Cardiac fibroblast (primary cell): ENCODE measurements around the gene BCL10.
"Not testable (repeated sequence)": the region's sequence is repeated elsewhere in the genome, so short reads cannot be mapped to it uniquely, and the experiment has no call there.

ENCODE experiments used
- DNase-seq, 2 donors: peaks; one replicate each; pipeline versions ENCODE4 v3.0.0 to v3.0.0-alpha.2; 2010; ENCODE audit warnings: low read depth in 2 of 2
- H3K4me3 ChIP-seq, 2 donors: replicated peaks in 1 of 2; 1 replicate in 1 of 2; 2 replicates in 1 of 2; pipeline ENCODE4 v1.5.1; 2011; ENCODE audit warnings: low read depth in 2 of 2, low read length in 2 of 2, mild to moderate bottlenecking in 2 of 2, moderate library complexity in 1 of 2
- TF ChIP-seq, protein P1 (sequence below): IDR thresholded peaks from one replicate; pipeline ENCODE4 v1.5.1; 2011; ENCODE audit warnings: low read depth, mild to moderate bottlenecking, low read length, inconsistent platforms

BCL10 gene

DNA sequence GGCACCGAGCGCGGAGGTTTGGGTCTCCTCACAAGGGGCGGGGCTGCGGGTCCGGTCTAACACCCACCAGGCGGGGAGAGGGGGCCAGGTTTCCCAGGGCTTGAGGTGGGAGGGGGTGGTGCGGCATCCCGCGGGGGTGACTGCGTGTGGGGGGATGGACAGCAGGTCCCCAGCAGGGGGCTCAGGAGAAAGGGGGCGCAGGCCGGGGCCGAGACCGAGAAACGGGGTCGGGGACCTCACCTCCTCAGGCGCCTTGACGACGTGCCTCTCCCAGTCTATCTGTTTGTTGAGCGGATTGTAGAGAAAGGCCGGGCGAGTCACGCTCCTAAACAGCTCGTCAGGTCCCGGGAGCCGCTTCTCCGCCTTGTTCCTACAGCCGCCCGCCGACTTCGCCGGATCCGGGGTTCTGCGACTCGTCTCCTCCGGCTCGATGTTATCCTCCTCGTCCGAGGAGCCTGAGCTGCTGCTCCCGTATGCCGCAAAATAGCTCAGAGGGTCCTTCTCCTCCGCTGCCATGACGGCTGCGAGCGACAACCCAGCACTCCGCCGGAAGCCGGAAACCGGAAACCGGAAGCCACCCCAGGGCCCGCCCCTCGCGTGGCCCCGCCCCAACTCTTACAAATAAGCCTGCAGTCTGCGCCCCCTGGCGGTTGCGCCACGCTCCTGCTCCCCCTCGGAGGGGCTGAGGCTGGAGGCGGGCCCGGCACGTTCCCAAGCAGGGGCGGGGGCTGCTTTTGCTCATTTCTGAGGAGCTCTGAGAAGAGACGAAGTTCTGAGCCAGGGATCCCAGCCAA lies 17.1 kb downstream of the BCL10 start, which contains the start of gene C1orf52:
Gene C1orf52, minus strand, starts transcription at position 545 of the 794 bp plus-strand sequence. Its CDS starts 29 bp downstream, at position 516.
- peak; percentile 94 to 97 for DNase-seq
- H3K4me3 ChIP-seq = peak within 1 kb of the TSS; percentile 96 to 99
- TF ChIP-seq, protein P1, sequence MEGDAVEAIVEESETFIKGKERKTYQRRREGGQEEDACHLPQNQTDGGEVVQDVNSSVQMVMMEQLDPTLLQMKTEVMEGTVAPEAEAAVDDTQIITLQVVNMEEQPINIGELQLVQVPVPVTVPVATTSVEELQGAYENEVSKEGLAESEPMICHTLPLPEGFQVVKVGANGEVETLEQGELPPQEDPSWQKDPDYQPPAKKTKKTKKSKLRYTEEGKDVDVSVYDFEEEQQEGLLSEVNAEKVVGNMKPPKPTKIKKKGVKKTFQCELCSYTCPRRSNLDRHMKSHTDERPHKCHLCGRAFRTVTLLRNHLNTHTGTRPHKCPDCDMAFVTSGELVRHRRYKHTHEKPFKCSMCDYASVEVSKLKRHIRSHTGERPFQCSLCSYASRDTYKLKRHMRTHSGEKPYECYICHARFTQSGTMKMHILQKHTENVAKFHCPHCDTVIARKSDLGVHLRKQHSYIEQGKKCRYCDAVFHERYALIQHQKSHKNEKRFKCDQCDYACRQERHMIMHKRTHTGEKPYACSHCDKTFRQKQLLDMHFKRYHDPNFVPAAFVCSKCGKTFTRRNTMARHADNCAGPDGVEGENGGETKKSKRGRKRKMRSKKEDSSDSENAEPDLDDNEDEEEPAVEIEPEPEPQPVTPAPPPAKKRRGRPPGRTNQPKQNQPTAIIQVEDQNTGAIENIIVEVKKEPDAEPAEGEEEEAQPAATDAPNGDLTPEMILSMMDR = peak; percentile 96

DNA sequence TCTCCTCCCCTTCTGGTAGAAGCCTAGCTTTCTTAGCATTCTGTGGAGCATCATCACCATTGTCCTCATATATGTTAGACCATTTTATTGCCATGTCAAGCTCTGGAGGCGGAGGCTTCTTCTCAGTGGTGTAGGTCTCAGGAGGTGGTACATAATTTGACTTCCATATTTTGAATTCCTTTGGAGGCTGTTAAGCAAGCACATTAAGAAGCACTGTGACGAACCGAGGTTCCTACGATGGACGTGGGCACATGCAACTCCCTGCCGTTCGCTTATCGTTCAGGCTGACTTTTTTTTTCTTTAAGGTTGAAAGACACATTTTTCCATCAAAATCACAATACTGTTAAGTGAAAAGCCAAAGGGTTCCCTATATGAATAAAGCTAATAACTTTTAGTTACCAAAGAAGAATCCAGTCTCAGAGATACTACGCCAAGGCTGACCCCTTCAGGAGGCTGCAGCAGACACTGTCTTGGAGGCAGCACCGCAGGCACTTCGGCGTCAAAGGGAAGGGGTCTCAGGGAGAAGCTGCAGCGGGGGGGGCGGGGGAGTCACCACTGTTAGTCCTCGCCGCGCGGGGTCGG lies 17.8 kb downstream of the BCL10 start:
- TF ChIP-seq, protein P1 = no peak
- peak overlapping the region; percentile 96 to 99 for H3K4me3 ChIP-seq
- peak; percentile 23 to 46 for DNase-seq

DNA sequence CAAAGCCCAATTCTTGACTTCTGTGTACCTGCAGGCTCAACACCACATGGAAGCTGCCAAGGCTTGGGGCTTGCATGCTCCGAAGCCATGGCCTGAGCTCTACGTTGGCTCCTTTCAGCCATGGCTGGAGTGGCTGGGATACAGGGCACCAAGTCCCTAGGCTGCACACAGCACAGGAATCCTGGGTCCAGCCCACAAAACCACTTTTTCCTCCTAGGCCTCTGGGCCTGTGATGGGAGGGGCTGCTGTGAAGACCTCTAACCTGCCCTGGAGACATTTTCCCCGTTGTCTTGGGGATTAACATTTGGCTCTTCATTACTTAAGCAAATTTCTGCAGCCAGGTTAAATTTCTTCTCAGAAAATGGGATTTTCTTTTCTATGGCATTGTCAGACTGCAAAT lies 27.4 kb downstream of the BCL10 start:
- DNase-seq, H3K4me3 ChIP-seq: not testable (repeated sequence)

DNA sequence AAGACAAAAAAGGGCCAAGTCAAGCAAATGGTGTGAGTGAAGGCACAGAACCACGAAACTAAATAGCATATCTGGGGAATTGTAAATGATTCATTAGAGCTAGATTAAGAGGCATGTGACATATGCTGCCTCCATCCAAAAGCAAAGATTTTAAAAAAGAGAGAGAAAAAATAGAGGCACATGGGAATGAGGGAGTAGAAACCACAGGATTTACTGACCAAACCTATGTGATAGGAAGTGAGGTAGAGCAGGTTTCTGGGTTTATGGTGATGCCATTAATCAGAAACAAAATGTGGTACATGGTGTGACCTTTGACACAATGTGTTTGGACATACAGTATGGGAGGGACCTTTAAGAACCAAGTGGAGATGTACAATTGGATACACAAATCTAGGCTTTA lies 30.5 kb downstream of the BCL10 start:
- TF ChIP-seq, protein P1 = no peak
- no peak for DNase-seq
- no peak overlapping the region for H3K4me3 ChIP-seq

DNA sequence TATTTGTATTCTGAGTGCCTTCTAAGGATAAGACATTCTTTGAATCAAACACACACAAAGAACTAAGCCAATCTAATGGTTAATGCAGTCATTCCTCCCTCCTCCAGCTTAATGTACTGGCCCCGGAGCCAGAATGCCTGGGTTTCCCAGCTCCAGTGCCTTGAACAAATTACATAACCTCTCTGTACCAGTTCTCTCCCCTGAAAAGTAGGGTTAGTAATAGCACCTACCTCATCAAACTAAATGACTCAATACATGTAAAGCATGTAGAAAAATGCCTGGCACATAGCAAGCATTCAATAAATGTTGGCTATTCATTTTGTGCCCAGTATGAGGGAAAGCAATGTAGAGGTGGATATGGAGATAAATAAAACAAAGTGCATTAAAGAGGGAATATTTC lies 31.0 kb downstream of the BCL10 start:
- no peak overlapping the region for H3K4me3 ChIP-seq

DNA sequence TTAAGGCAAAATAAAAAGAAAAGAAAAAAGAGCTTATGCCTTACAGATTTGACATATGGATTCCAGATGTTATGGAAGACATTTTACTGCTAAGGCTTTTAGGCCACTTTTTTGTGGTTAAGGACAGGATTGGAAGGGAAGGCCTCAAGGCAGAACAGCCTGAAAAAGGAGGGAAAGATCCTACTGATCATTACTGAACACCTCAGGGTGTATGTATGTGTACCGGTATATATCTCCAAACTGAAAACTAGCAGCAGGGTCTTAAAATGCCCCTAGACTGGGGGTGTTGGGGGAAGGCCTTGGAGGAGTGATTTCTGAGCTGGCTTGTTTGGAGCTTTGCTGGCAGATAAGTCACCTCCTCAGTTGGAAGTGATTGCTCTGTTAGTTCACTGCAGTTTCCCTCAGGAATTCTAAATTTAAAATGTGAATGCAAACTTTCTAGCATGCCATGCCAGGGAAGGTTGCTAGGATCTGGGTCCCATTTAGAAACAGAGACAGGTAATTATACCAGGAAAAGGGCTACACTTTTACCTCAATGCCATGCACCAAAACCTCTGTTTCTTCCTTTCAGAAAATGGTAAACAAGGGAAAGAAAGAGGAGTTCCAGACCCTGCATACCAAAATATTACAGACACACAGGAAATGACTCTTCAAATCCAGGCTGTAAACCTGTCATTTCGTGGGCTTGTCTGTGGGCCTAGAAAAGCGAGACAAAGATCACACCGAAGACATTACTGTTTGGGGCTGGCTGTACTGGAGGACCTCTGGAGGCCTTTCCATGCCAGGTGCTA lies 32.0 kb downstream of the BCL10 start:
- TF ChIP-seq, protein P1 = no peak
- H3K4me3 ChIP-seq = no peak overlapping the region
- peak; percentile 42 to 53 for DNase-seq

More for the DNA sequence above, 31.0 kb downstream of the BCL10 start:
- peak in 1 of 2 donors; percentile 37 for DNase-seq
- TF ChIP-seq, protein P1 = no peak

DNA sequence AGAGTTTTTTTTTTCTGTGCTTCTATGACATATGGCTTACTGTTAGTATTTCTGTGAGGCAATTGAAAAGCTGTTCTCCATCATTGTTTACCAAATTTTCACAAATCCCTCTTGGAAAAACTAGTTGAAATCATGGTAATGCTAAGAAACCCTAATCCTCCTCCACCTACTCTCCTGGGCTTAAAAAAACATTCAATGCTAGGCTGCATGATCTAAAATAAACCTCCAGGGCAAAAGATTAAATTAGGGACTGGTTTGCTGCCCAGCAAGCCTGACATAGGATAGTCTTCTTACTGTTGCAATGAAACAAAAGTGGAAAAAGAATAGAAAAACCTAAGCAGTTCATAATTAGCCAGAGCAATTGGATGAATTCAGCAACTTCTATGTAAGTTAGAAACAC lies 33.1 kb downstream of the BCL10 start:
- DNase-seq = no peak
- TF ChIP-seq, protein P1 = no peak
- H3K4me3 ChIP-seq = no peak overlapping the region
